Vagina (tissue), 2 donors: Measurements from ENCODE around the gene RPIA.
"Not testable (repeated sequence)": the region's sequence is repeated elsewhere in the genome, so short reads cannot be mapped to it uniquely, and the experiment has no call there.

ENCODE experiments used
- POLR2A ChIP-seq, 2 donors: fragments of 450-650 bp; IDR thresholded peaks; one replicate each; pipeline ENCODE4 v1.6.1; 2017; ENCODE audit warnings: antibody characterized with exemption in 2 of 2, mild to moderate bottlenecking in 2 of 2, moderate library complexity in 2 of 2
- TF ChIP-seq, protein P1 (sequence below), 3 experiments: fragments of 450-650 bp in 2 of 3; fragments of 200-600 bp in 1 of 3; sonication (generic) in 1 of 3; IDR thresholded peaks; one replicate each; pipeline ENCODE4 v1.5.1; 2017 to 2019; ENCODE audit warnings: antibody characterized with exemption in 3 of 3, mild to moderate bottlenecking in 2 of 3, moderate library complexity in 2 of 3

DNA sequence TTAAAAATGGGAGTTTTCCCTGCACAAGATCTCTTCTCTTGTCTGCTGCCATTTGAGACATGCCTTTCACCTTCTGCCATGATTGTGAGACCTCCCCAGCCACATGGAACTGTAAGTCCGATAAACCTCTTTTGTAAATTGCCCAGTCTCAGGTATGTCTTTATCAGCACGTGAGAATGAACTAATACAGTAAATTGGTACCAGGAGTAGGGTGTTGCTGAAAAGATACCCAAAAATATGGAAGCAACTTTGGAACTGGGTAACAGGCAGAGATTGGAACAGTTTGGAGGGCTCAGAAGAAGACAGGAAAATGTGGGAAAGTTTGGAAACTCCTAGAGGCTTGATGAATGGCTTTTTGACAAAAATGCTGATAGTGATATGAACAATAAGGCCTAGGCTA is 67.2 kb downstream of the RPIA start:
- TF ChIP-seq, protein P1, sequence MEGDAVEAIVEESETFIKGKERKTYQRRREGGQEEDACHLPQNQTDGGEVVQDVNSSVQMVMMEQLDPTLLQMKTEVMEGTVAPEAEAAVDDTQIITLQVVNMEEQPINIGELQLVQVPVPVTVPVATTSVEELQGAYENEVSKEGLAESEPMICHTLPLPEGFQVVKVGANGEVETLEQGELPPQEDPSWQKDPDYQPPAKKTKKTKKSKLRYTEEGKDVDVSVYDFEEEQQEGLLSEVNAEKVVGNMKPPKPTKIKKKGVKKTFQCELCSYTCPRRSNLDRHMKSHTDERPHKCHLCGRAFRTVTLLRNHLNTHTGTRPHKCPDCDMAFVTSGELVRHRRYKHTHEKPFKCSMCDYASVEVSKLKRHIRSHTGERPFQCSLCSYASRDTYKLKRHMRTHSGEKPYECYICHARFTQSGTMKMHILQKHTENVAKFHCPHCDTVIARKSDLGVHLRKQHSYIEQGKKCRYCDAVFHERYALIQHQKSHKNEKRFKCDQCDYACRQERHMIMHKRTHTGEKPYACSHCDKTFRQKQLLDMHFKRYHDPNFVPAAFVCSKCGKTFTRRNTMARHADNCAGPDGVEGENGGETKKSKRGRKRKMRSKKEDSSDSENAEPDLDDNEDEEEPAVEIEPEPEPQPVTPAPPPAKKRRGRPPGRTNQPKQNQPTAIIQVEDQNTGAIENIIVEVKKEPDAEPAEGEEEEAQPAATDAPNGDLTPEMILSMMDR (IDR thresholded peaks at IDR 0.05), result not testable (repeated sequence)
- not testable (repeated sequence) for TF ChIP-seq POLR2A (IDR thresholded peaks at IDR 0.05)
